GM21717 (cell line): ENCODE data around the gene TMEM183A.

ENCODE experiments used
- ATAC-seq: cut with Tn5 transposase; IDR thresholded peaks from one replicate; pipeline ENCODE4 v1.9.1; 2021; ENCODE audit warnings: mild to moderate bottlenecking, moderate library complexity; ENCODE audit not compliant: unreplicated experiment

The TMEM183A gene, protein sequence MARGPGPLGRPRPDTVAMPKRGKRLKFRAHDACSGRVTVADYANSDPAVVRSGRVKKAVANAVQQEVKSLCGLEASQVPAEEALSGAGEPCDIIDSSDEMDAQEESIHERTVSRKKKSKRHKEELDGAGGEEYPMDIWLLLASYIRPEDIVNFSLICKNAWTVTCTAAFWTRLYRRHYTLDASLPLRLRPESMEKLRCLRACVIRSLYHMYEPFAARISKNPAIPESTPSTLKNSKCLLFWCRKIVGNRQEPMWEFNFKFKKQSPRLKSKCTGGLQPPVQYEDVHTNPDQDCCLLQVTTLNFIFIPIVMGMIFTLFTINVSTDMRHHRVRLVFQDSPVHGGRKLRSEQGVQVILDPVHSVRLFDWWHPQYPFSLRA

DNA sequence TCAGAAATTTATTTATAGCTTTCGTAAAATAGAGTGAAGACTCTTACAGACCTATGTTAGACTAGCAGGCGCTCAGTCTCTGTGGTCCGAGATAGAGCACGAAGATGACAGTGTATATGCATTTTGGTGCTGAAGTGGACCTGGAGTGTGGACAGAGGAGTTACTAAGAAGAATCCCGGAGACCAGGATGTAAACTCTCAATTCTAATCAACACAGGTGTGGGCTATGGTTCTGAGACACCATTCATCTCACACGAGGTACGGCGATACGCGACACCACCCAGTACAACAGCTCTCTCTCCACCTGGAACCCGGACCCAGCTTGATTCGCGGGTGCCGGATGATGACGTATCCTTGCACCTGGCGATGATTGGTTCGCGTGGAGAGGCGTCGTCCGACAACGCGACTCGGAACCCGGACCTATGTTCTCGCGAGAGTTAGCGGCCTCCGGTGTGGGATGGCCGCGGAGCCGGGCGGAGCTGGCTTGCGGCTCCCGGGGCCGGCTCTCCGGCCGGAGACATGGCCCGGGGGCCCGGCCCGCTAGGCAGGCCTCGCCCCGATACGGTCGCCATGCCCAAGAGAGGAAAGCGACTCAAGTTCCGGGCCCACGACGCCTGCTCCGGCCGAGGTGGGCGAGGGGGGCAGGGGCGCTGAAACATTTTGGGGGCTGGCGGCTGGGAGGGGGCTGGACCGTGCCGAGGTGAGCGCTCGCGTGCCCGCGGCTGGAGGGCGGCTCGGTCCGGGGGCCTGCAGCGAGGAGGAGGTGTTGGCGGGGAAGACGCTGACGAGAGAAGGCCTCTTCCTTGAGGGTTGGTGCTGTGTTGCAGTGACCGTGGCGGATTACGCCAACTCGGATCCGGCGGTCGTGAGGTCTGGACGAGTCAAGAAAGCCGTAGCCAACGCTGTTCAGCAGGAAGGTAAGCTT, at the start of gene TMEM183A:
TMEM183A (plus strand) TSS at position 427 of the 924 bp plus-strand sequence; CDS start at position 519, 92 bp downstream.
- peak; percentile 87 for ATAC-seq

DNA sequence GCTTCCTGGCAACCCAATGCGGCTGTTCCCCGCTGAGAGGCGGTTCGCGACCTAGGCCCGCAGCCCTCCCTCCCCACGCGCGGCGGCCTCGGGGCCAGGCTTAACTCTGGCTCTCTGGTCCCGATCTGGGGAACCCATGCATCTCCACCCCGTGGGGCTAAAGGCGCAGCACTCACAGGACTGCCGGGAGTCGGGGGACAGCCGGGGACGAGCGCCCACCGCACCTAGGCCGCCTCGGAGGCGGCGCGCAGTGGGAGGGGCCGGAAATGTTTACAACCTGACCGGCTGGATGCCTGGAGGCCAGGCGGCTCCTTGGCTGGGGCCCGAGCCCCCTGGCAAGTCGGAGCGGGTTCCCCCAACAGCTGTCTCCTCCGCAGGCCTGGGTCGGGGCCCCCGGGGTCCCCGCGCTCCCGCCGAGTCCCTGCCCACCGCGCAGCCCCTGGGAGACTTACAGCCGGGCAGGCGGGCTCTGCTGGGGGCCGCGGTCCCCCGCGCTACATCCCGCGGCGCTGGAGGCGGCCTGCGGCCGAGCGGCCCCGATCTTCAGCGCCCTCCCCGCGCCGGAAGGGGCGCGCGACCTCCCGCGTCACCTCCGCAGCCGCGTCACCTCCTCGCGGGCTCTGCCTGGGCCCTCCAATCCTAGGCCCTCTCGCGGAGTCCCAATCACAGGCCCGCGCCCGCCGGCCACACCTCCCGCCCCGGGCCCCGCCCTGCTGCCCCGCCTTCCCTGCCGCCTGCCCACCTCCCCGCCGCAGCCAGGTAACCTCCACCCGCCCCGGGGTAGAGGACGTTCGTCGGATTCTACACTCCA, 49.2 kb upstream of the TMEM183A start, which contains the start of gene ADIPOR1:
ADIPOR1 (minus strand) TSS at position 580 of the 811 bp plus-strand sequence. CDS start 7,242 bp downstream, outside the sequence.
- ATAC-seq = peak; percentile 95

DNA sequence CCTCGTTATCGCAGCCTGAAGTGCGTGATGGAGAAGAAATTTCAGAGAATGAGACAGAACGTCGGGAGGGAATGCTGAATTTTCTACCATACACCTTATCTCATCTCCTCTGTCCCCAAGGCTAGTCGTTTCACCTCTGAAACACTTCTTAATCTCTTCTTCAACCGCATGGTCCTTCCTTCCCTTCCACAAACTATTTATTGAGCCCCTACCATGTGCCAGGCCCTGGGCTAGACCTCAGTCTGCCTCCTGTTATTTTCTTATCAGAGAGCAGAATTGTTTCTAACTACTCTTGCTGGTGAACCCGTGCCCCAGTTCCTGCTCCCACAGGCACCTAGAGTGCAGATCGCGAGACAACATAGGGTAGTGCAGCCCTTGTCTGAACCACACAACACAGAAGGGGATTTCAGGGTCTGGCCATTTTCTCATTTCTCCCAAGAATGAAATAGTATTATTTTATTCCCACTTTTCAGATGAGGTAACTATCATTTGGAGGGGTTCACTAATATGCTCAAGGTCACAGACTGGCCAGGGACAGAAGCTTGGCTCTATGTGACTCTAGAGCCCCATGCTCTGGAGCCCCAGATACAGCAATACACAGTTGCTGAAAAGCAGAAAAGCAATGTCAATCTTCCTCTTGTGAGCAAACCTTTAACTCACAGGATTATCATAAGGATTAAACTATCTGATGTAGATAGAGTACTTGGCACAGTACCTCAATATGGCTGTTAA, 48.5 kb upstream of the TMEM183A start:
- ATAC-seq = no peak

GRCh38 chr1:202959276-202959620, 47.9 kb upstream of the TMEM183A start:
- no peak for ATAC-seq

GRCh38 chr1:202961220-202961880, 45.8 kb upstream of the TMEM183A start:
- no peak for ATAC-seq

- ATAC-seq = no peak
Observed at GRCh38 chr1:202964791-202965410, 42.3 kb upstream of the TMEM183A start.

DNA sequence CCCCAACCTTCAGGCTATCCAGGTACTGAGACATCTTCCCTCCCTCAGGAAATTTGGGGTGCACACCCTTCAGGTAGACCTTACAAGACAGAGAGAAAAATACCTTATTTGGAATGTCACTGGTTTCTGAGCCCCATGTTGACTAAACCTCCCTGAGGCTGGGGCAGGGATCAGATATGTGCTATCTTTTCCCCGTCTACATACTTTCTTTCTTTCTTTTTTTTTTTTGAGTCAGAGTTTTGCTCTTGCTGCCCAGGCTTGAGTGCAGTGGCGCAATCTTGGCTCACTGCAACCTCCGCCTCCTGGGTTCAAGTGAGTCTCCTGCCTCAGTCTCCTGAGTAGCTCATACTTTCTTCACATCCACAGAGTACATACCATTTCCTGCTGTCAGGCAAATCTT, 41.8 kb upstream of the TMEM183A start:
- no peak for ATAC-seq

- ATAC-seq = no peak
Observed at GRCh38 chr1:202966006-202966898, 40.9 kb upstream of the TMEM183A start.

GRCh38 chr1:202967684-202968281, 39.4 kb upstream of the TMEM183A start:
- ATAC-seq = peak; percentile 2

DNA sequence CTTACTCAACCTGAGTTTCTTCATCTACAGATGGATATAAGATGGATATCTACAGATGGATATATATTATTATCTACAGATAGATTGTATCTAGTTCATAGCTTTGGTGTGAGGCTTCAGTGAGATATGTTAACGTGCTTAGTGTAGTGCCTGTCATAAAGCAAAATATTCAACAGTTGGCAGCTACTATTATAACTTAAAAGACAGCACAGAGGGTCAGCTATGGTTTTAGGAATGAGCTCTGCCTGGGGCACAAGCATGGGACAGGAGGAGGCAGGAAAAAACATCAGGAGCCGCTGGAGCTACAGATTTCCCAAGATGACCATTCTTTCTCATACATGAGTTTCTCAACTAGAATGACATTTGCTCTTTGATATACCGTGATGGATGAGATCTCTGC, 38.8 kb upstream of the TMEM183A start:
- no peak for ATAC-seq

- ATAC-seq = peak; percentile 51
Observed at GRCh38 chr1:202968895-202969295, 38.3 kb upstream of the TMEM183A start.

- ATAC-seq = no peak
Observed at GRCh38 chr1:202972046-202972445, 35.1 kb upstream of the TMEM183A start.

DNA sequence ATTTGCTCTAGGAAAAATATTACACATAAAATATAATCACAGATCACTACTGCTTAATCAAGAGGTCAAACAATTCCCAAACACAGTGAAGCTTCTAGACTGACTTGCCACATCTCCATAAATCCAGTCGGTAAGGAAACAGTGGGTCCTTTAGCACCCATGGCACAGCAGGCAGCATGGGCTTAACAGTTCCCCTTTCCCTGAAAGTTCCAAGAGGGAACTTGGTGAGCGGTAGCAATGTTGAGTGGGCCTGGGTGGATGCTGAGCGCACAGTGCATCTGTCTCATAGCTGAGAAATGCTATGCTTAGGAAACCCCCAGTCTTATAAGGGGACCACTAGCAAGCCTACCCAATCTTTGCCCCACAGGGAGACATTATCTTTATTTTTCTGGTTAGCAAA, 32.3 kb upstream of the TMEM183A start:
- ATAC-seq = no peak

GRCh38 chr1:202976633-202977032, 30.5 kb upstream of the TMEM183A start:
- ATAC-seq = no peak

GRCh38 chr1:202979459-202979858, 27.7 kb upstream of the TMEM183A start:
- ATAC-seq = no peak

- ATAC-seq = no peak
Observed at GRCh38 chr1:202981939-202982338, 25.2 kb upstream of the TMEM183A start.

DNA sequence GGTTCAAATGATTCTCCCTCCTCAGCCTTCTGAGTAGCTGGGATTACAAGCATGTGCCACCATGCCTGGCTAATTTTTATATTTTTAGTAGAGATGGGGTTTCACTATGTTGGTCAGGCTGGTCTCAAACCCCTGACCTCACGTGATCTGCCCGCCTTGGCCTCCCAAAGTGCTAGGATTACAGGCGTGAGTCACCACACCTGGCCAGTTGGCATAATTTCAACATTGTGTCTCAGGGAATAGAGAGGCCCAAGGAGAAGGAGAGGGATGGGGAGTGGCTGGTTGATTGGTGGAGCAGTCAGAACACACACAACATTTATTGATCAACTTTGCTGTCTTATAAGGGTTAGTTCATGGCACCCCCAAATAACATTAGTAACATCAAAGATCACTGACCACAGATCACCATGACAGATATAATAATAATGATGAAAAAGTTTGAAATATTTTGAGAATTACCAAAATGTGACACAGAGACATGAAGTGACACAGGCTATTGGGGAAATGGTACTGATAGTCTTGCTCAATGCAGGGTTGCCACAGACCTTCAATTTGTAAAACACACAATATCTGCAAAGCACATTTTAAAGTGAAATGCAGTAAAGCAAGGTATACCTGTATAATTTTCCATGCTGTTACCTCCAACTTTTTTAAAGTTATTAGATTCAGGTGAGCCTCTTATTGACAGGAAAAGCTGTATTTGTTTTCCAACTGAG, 24.3 kb upstream of the TMEM183A start:
- ATAC-seq = no peak
